Hair follicular keratinocyte (primary cell): ENCODE measurements around the gene COX5A. TPM values are rescaled to one million over a fixed set of nuclear protein-coding genes. Genes with fewer than 3 reads are reported as not detected.

Experiments used
- total RNA-seq: library from RNA; depleted of rRNA; stranded (reverse); fragments of >200 nt; gene quantifications from 2 replicates; pipeline ENCODE4 v1.2.3, GENCODE V29; 2015

COX5A gene
- total RNA-seq, result 129 and 180 TPM in 2 replicates

DNA sequence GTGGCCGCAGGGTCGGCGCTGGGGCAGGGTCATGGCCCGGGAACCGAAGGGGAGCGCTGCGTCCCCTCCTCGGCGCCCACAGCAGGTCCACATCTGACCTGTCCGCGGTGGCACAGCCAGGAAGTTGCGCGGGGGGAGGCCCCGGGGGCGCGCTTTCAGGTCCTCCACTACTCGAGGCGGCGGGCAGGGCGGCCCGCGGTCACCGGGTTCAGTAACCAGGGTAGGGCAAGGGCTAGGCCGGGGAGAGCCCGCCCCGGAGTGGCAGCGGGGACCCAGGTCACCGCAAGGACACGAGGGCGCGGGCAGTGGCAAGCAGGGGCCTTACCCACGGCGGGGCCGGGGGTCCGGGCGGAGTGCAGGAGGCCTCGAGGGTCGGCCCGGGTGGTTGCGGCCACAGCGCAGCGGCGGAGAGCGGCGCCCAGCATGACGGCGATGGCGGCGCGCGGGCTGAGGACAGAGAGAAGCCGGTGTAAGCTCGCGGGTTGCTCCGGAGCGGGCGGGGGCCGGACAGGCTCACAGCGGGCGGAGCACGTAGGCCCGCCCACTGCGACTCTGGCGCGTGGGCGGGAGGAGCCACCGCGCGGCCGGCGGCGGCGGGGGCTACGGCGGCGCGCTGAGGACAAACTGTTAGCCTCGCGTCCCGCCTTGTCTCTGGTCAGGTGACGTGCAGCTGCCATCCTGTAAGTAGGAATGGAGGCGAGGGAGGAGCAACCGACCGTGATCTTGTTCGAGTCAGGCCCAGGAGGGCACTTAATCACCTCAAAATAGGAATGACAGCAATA, at the start of gene COX5A:
Gene COX5A, minus strand, starts transcription at position 484 of the 782 bp plus-strand sequence. Its CDS starts 59 bp downstream, at position 425.

GRCh38 chr15:74956648-74957475, 19.0 kb upstream of the COX5A start, which contains the start of gene RPP25:
TSS of gene RPP25 (minus strand) at chr15:74956772. CDS start at chr15:74956583, 189 bp downstream.

DNA sequence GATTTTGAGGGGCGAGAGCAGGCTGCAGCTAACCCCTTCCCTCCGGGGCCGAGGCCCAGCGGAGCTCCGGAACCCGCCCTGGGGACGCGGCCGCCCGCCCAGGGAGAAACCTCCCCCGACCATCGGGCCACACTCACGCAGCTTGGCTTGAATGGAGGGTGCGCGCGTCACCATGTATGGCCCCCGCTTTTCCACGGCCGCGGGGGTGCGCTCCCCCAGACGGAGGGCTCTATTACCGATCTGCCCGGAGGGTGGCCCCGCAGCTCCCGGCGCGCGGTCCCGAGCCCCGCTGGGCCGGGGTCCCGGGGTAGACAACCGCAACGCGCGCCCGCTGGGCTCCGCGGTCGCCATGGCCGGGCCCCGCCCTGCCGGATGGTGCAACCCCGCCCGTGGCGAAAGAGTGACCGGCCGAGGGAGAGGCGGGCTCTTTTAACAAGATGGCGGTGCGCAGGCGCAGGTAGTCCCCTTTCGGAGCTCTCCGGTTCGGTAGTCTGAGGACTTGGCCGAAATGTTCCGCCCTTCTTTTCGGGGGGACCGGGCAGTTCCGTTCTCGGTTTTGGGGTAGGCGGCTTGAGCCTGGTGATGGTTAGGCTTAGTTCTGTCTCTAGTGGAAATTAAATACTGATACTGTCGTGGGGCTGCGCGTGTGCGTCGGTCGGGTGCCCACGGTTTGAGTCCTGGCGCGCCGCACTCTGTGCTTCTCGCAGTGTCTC, 31.3 kb downstream of the COX5A start, which contains the start of gene FAM219B:
Gene FAM219B, minus strand, starts transcription at position 402 of the 713 bp plus-strand sequence. Its CDS starts 51 bp downstream, at position 351.

DNA sequence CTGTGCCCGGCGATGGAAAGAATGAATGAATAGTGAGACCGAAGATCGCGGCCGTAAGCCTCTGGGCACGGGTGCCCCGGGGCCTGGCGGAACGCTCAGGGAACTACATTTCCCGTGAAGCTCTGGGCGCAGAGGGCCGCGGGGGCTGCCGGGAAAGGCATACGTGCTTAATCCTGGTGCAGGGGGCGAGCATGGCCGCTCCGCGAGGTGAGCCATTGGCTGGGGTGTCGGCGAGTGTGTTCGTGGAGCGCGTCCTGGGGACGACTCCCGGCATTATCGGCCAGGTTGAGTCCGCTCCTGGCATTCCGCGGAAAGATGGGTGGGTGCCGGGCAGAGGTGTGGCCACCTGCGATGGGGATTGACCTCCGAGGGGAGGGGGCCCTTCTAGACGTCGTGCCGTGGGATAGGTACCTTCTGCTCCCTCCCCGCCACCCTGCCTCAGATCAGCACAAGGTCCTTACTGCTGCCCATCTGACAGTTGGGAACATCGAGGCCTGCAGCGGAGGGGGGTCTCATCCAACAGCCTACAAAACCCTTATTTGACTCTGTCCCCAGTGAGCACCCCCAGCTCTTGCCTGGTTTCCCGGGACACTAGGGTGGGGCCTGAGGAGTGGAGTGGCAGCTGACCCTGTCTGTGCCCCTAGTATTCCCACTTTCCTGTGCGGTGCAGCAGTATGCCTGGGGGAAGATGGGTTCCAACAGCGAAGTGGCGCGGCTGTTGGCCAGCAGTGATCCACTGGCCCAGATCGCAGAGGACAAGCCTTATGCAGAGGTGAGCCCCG, 47.8 kb downstream of the COX5A start, which contains the start of gene MPI:
Gene MPI, plus strand, starts transcription at position 160 of the 782 bp plus-strand sequence. Its CDS starts 32 bp downstream, at position 192.

DNA sequence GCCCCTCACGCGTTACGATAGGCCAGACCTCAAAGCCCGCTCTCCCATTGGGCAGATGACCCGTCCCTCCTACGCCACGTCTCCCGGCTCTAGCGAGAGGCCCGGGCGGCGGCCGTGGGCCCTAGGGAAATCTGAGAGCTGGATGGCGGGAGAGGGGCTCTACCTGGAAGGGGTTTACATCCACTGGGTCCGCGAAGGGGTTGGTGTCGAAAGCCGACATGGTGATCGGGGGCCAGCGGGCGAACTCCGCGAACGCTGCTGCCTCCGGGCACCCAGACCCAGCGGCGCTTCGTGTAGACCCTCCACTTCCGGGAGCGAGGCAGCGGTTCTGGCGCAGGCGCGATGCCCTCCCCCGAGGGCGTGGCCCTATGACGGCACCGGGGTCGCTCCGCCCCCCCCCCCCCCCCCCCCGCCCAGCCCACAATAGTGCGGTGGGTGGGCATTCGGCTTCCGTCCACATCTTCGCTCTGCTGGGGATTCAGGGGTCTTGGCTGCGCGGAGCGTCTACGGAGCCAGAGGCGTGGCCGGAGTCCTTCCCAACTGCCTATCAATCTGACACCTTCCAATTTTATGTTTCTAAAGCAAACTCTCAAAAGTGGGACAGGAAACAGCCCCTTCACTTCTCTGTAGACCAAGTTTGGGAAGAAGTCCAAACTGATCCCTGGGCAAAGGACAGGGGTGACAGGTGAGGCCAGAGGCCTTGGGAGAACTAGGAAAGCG, 64.7 kb downstream of the COX5A start, which contains the start of gene SCAMP2:
Gene SCAMP2, minus strand, starts transcription at position 330 of the 720 bp plus-strand sequence. Its CDS starts 110 bp downstream, at position 220.

Other genes with a start within 250 kb of the COX5A start
- gene EDC3, start 242.0 kb downstream of the COX5A start, total RNA-seq, result 10.0 and 12.6 TPM in 2 replicates
- gene CYP1A1, start 212.5 kb downstream of the COX5A start, total RNA-seq, result 1.0 and 1.9 TPM in 2 replicates
- gene CYP1A2, start 189.2 kb downstream of the COX5A start, total RNA-seq, result not detected in 2 replicates
- gene CSK, start 156.0 kb downstream of the COX5A start, total RNA-seq, result 29.5 and 31.6 TPM in 2 replicates
- gene LMAN1L, start 125.2 kb downstream of the COX5A start, total RNA-seq, result not detected in 2 replicates
- not detected in 2 replicates for gene CPLX3, start 111.4 kb downstream of the COX5A start, total RNA-seq
- 17.4 and 18.7 TPM in 2 replicates for gene ULK3, start 94.9 kb downstream of the COX5A start, total RNA-seq
- gene SCAMP2, start 64.7 kb downstream of the COX5A start, total RNA-seq, result 33.7 and 51.1 TPM in 2 replicates
- gene MPI, start 48.0 kb downstream of the COX5A start, total RNA-seq, result 41.4 and 53.0 TPM in 2 replicates
- gene FAM219B, start 31.2 kb downstream of the COX5A start, total RNA-seq, result 21.5 and 29.6 TPM in 2 replicates
- 1.6 and 3.7 TPM in 2 replicates for gene RPP25, start 18.7 kb upstream of the COX5A start, total RNA-seq
- gene SCAMP5, start 57.5 kb upstream of the COX5A start, total RNA-seq, result under 0.01 TPM in 1 of 2 replicates, not detected in the other
- 10.5 and 30.1 TPM in 2 replicates for gene PPCDC, start 85.5 kb upstream of the COX5A start, total RNA-seq